HepG2 (cell line): ENCODE data around the gene NCF4.

ENCODE experiments used
- ASH2L ChIP-seq: fragments of 300-600, 200-600 bp; sonication (generic); IDR thresholded peaks from 2 replicates; pipeline ENCODE4 v1.7.0; 2017; ENCODE audit warnings: low read depth, mild to moderate bottlenecking, moderate library complexity, mixed read lengths, low read length; ENCODE audit not compliant: insufficient read length
- CC2D1A ChIP-seq: sonication (generic); formaldehyde crosslinking; IDR thresholded peaks from 2 replicates; pipeline ENCODE4 v1.8.1; 2023; ENCODE audit warnings: mild to moderate bottlenecking, missing genetic modification reagents
- GLMP ChIP-seq: sonication (generic); formaldehyde crosslinking; IDR thresholded peaks from 2 replicates; pipeline ENCODE4 v1.9.0; 2021; ENCODE audit warnings: missing genetic modification reagents, mild to moderate bottlenecking, borderline replicate concordance
- RELA ChIP-seq: sonication (generic); formaldehyde crosslinking; IDR thresholded peaks from 2 replicates; pipeline ENCODE4 v1.4.0; 2020; ENCODE audit warnings: missing genetic modification reagents
- TF ChIP-seq, protein P1 (sequence below): sonication (generic); formaldehyde crosslinking; IDR thresholded peaks from 2 replicates; pipeline ENCODE4 v1.5.0; 2020; ENCODE audit warnings: mild to moderate bottlenecking, missing genetic modification reagents, moderate library complexity
- TF ChIP-seq, protein P2 (sequence below), 2 experiments: sonication (generic) in 1 of 2; formaldehyde crosslinking in 1 of 2; IDR thresholded peaks; 2 replicates each; pipeline versions ENCODE4 v1.4.0 to v1.6.1; 2016 to 2020; ENCODE audit warnings: borderline replicate concordance in 1 of 2, low read depth in 1 of 2, mild to moderate bottlenecking in 1 of 2, missing genetic modification reagents in 1 of 2

DNA sequence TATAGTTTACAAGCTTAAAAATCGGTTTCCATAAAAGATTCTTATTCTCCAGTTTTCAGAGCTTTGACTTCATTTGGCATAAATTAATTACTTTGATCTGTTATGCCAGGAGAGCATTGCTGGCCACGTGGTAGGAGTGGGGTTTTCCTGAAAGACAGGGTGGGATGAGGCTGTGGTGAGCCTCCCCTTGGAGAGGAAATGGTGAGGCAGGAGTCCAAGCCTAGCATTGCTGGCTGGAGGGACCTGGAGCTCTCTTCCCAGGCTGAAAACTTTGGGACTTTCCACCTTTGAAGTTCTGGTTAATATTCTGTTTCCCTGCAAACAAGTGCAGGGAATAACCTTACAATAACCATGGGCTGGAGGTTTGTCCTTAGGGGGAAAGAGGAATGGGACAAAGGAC lies 31.5 kb downstream of the NCF4 start:
- no peak for TF ChIP-seq ASH2L
- TF ChIP-seq, protein P1, sequence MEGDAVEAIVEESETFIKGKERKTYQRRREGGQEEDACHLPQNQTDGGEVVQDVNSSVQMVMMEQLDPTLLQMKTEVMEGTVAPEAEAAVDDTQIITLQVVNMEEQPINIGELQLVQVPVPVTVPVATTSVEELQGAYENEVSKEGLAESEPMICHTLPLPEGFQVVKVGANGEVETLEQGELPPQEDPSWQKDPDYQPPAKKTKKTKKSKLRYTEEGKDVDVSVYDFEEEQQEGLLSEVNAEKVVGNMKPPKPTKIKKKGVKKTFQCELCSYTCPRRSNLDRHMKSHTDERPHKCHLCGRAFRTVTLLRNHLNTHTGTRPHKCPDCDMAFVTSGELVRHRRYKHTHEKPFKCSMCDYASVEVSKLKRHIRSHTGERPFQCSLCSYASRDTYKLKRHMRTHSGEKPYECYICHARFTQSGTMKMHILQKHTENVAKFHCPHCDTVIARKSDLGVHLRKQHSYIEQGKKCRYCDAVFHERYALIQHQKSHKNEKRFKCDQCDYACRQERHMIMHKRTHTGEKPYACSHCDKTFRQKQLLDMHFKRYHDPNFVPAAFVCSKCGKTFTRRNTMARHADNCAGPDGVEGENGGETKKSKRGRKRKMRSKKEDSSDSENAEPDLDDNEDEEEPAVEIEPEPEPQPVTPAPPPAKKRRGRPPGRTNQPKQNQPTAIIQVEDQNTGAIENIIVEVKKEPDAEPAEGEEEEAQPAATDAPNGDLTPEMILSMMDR (CRISPR knock-in tag), result no peak
- TF ChIP-seq CC2D1A (CRISPR knock-in tag), result no peak
- TF ChIP-seq, protein P2, sequence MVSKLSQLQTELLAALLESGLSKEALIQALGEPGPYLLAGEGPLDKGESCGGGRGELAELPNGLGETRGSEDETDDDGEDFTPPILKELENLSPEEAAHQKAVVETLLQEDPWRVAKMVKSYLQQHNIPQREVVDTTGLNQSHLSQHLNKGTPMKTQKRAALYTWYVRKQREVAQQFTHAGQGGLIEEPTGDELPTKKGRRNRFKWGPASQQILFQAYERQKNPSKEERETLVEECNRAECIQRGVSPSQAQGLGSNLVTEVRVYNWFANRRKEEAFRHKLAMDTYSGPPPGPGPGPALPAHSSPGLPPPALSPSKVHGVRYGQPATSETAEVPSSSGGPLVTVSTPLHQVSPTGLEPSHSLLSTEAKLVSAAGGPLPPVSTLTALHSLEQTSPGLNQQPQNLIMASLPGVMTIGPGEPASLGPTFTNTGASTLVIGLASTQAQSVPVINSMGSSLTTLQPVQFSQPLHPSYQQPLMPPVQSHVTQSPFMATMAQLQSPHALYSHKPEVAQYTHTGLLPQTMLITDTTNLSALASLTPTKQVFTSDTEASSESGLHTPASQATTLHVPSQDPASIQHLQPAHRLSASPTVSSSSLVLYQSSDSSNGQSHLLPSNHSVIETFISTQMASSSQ (IDR thresholded peaks at IDR 0.05; ENCODE audit: low read depth), result no peak
- TF ChIP-seq, protein P2 (CRISPR knock-in tag; IDR thresholded peaks at IDR 0.05; ENCODE audit: borderline replicate concordance), result no peak
- no peak for TF ChIP-seq RELA (CRISPR knock-in tag)
- no peak for TF ChIP-seq GLMP (CRISPR knock-in tag)
